GM19023 (cell line): ENCODE results near the gene PIWIL1.

ENCODE experiments used
- ATAC-seq: cut with Tn5 transposase; IDR thresholded peaks from one replicate; pipeline ENCODE4 v1.9.1; 2021; ENCODE audit warnings: mild to moderate bottlenecking, moderate library complexity; ENCODE audit not compliant: unreplicated experiment

Gene PIWIL1

GRCh38 chr12:130336723-130337487 lies 782 bp upstream of the PIWIL1 start:
- no peak for ATAC-seq

- no peak for ATAC-seq
Measured at GRCh38 chr12:130338794-130339601, 1.3 kb downstream of the PIWIL1 start.

- ATAC-seq, result no peak
Measured at GRCh38 chr12:130339951-130340350, 2.3 kb downstream of the PIWIL1 start.

DNA sequence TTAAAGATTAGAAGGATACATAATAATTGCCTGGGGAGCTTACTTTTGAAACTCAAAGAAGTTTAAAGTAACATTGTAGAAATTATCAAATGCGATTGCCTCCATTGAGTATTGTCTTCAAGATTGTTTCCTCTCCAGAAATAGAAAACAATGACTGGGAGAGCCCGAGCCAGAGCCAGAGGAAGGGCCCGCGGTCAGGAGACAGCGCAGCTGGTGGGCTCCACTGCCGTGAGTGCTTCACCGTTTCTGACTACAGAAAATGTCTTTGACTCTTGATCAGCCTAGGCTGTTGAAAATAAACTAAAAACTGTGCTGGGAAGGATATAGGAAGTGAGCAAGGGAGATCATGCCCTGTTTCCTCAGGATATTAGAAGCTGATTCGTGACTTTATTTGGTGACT lies 4.8 kb downstream of the PIWIL1 start:
- ATAC-seq, result no peak

DNA sequence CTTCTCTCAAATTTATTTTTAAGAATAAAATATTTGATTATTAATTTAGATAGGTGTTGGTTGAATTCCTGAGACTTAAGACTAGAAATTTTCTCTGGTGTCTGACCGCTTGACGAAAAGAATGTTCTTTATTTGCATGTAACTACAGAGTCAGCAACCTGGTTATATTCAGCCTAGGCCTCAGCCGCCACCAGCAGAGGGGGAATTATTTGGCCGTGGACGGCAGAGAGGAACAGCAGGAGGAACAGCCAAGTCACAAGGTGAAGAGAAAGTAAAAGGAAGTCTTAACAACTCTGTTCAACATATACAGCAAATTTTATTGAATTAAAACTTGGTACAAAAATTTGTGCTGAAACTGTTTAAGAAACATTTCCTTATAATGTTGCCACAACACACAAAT lies 5.2 kb downstream of the PIWIL1 start:
- ATAC-seq, result no peak

DNA sequence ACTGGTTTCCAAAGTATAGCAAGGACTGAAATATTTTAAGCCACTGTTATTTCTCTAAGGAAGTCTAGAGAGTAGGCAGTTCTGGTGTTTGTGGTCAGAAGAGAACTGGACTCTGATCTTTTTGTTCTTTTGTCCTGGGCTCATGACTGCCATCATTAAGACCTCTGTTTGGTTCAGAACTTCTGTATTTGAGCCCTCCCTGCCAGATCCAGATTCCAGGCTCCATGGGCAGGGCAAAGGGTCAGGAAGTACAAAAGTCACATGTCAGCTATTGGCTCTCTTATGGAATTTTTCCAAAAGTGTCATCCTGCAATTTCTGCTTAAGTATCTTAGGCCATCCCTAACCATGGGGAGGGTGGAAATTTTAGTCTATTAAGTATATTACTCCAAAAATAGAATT lies 6.8 kb downstream of the PIWIL1 start:
- ATAC-seq, result no peak

DNA sequence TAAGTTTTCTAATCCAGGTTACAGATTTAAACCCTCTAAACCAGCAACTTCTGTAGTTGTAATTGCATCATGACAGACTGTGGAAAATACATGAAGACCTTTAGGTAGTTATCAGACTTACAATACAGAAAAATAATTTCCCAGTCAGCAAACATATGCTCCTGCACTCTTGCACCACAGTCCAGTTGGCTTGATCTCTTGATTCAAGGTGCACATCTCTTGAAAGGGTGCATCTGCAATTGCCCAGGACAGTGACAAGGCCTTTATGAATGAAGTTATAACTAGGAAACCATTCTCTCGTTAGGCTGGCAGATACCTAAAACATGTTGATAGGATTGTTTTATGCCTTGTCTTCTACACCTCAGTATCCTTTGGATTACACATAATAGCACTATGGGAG lies 7.6 kb downstream of the PIWIL1 start:
- no peak for ATAC-seq

GRCh38 chr12:130347588-130347987 lies 9.9 kb downstream of the PIWIL1 start:
- no peak for ATAC-seq

DNA sequence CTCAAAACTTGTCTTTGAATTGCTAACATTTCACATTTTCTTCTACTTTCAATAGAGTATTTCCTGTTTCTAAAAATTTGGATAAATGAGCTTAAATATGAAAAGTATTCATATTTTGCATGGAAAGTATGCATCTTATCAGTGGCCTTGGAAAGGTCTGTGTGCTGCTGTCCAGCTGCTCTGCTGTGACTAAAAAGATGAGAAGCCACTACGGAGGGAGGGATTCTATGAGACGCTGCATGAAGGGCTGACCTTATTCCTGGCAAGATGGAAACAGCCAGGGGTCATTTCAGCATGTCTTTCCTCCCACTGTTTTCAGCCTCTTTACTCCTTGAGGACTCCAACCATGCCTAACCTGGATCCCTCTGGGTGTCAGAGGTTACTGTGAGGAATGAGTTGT lies 13.0 kb downstream of the PIWIL1 start:
- ATAC-seq, result no peak

DNA sequence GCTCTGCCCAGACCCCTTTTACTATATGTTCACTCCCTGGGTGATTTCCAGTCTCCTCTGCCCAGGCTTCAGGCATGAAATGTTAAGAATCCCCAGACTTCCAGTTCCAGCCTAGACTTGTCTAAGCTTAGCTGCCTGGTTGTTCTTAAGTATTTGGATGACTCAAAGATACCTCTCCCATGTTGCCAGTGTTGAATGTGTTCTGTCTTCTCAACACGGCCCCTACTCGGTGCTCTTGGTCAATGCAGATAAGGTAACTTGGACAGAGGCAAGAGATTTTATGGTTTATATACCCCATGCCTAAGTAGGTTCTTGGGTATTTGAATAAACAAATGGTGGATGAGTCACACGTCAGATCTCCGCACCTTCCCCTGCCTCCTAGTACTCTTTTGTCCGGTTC lies 13.6 kb downstream of the PIWIL1 start:
- no peak for ATAC-seq

DNA sequence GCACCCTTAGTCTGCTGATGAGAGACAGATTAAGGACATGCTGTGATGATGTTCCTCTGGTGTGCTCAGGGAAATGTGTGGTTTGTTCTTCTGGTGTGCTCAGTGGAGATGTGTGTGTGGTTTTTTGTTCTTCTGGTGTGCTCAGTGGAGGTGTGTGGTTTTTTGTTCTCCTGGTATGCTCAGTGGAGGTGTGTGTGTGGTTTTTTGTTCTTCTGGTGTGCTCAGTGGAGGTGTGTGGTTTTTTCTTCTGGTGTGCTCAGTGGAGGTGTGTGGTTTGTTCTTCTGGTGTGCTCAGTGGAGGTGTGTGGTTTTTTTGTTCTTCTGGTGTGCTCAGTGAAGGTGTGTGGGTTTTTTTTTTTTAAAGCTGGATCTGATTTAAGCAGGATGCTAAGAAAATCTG lies 15.4 kb downstream of the PIWIL1 start:
- no peak for ATAC-seq

- ATAC-seq, result no peak
Measured at GRCh38 chr12:130354407-130354806, 16.7 kb downstream of the PIWIL1 start.

- no peak for ATAC-seq
Measured at GRCh38 chr12:130356222-130356621, 18.5 kb downstream of the PIWIL1 start.

DNA sequence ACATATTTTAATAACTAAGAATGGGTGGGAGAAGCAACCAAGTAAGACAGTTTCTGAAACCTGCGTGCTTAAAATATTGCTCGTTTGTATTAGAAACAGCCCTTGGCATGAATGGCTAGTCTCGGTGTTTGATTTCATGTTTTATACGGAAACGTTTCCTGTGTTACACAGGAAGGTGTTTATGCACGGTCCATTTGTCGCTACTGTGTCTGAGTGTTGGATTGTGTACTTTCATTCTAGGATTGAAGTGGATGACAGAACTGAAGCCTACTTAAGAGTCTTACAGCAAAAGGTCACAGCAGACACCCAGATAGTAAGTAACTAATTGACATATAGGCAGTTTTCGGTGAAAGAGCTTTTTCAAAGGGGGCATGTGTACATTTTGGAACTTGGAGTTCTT lies 19.6 kb downstream of the PIWIL1 start:
- no peak for ATAC-seq

GRCh38 chr12:130357729-130358330 lies 20.1 kb downstream of the PIWIL1 start:
- ATAC-seq, result no peak

DNA sequence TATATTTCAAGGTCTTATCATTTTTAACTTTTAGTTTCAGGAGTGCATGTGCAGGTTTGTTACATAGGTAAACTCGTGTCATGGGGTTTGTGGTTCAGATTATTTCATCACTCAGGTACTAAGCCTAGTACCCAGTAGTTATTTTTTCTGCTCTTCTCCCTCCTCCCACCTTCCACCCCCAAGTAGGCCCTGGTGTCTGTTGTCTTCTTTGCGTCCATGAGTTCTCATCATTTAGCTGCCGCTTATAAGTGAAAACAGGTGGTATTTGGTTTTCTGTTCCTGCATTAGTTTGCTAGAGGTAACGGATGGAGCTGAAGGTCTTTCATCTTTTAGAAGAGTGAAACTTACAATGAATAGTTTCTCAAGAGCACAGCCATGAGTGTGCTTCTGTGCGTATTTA lies 24.4 kb downstream of the PIWIL1 start:
- no peak for ATAC-seq

DNA sequence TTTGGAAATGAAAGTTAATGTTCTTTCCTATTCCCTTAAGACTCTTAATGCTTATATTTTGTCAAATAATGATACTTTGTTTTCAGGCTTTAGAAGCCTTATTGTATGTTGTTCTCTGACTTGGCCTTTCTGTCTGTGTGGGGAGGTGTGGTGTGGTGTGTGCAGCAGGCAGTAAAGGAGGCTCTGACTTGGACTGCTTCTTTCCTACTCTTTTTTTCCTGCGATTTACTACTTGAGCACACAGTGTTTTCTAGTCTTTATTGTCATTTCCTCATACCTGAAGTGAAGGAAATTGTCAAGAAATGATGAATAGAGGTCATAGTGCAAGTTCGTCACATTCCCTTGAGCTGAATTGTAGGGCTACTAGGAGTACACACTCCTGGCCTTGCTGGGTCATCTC lies 26.9 kb downstream of the PIWIL1 start:
- ATAC-seq, result no peak

- ATAC-seq, result no peak
Measured at GRCh38 chr12:130366159-130366558, 28.5 kb downstream of the PIWIL1 start.

GRCh38 chr12:130367003-130367402 lies 29.3 kb downstream of the PIWIL1 start:
- no peak for ATAC-seq

DNA sequence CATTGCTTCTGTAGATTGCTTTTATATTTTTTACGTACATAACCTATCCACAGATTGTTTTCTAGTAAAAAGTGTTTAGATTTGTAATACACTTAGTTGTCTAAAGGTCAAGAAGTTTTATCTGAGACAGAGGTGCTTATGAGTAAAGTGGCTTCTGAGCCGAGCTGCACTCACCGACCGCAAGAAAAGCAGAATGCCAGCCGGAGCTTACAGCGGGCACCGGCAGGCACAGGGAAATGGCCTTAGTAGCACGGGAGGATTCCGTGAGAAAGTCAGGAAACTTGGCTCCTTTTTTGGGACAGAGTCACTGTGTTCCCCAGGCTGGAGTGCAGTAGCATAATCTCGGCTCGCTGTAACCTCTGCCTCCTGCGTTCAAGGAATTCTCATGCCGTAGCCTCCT lies 29.8 kb downstream of the PIWIL1 start:
- no peak for ATAC-seq

DNA sequence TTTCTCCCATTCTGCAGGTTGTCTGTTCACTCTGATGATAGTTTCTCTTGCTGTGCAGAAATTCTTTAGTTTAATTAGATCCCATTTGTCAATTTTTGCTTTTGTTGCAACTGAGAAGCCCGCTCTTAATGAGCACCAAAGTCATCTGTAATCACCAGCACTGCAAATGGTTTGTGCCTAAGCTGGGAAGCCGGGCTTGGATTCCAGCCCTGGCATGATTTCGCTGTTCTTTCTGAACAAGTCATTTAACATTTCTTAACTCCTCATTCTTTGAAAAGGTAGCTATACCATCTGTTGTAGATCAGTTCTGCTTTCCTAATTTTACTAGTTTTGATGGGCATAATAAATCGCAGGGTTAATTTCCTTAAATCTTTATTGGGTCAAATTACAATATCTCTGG lies 32.1 kb downstream of the PIWIL1 start:
- no peak for ATAC-seq

DNA sequence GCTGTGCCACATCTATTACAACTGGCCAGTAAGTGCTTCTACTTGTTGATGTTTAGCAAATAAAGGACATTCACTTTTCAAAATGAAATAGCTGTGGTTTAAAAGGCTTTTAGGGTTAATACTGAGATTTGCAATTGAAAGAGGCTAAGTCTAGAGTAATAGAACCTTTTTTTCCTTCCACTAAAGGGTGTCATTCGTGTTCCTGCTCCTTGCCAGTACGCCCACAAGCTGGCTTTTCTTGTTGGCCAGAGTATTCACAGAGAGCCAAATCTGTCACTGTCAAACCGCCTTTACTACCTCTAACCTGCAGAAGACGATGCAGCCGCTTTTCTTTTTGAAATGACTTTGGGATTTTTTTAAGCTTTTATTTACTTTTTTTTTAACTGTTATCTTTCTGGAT lies 33.6 kb downstream of the PIWIL1 start:
- no peak for ATAC-seq
